Naive thymus-derived CD4-positive, alpha-beta T cell (primary cell): ENCODE results near the gene ANO1. TPM values are rescaled to one million over a fixed set of nuclear protein-coding genes. Genes with fewer than 3 reads are reported as not detected.
A peak's percentile ranks its signal among the peaks of the same experiment; 100 is the strongest.

Source experiments
- ATAC-seq: fragments of 150-1000 bp; cut with Tn5 transposase; 2 replicates; pipeline ENCODE4 v1.10.0; 2021; ENCODE audit warnings: mild to moderate bottlenecking, moderate library complexity
- CTCF ChIA-PET: fragments of 350-600 bp; sonication (Branson Sonifier 250); formaldehyde crosslinking; loops from one replicate; lab custom pipeline; 2021; ENCODE audit warnings: antibody characterized with exemption; lab: Charles Lee
- POLR2A ChIA-PET: fragments of 350-600 bp; sonication (Branson Sonifier 250); formaldehyde crosslinking; loops from one replicate; lab custom pipeline; 2021; ENCODE audit warnings: antibody characterized with exemption, inconsistent platforms; lab: Charles Lee
- DNase-seq, 9 donors: peaks; one replicate each; pipeline versions ENCODE4 v3.0.0 to v3.0.0-alpha.2; 2020 to 2022; ENCODE audit warnings: mixed read lengths in 1 of 9
- H3K27ac ChIP-seq: one replicate; pipeline ENCODE4 v1.7.0; 2013; ENCODE audit warnings: mild to moderate bottlenecking, low read depth, low read length, moderate library complexity
- H3K27me3 ChIP-seq, 2 donors: one replicate each; pipeline ENCODE4 v1.7.0; 2013; ENCODE audit warnings: low read length in 2 of 2, mild to moderate bottlenecking in 2 of 2, moderate library complexity in 2 of 2; ENCODE audit not compliant: control insufficient read depth in 2 of 2, insufficient read depth in 2 of 2
- H3K36me3 ChIP-seq, 3 experiments: 1 replicate in 2 of 3; 2 replicates in 1 of 3; pipeline ENCODE4 v1.7.0; 2013; ENCODE audit warnings: low read length in 3 of 3, mild to moderate bottlenecking in 3 of 3, moderate library complexity in 1 of 3; ENCODE audit not compliant: insufficient read depth in 3 of 3, control insufficient read depth in 2 of 3
- H3K4me1 ChIP-seq, 2 donors: one replicate each; pipeline ENCODE4 v1.7.0; 2013; ENCODE audit warnings: low read length in 2 of 2, mild to moderate bottlenecking in 2 of 2, moderate library complexity in 1 of 2; ENCODE audit not compliant: control insufficient read depth in 2 of 2, insufficient read depth in 2 of 2
- H3K4me3 ChIP-seq: 2 replicates; pipeline ENCODE4 v1.7.0; 2013; ENCODE audit warnings: mild to moderate bottlenecking, low read length
- H3K9me3 ChIP-seq, 3 experiments: 1 replicate in 2 of 3; 2 replicates in 1 of 3; pipeline ENCODE4 v1.7.0; 2013; ENCODE audit warnings: low read length in 3 of 3; ENCODE audit not compliant: control insufficient read depth in 2 of 3
- H3K27ac Mint-ChIP-seq, 9 donors: one replicate each; pipeline ENCODE4 v1.8.0; 2020 to 2022; ENCODE audit warnings: mixed read lengths in 9 of 9, mild to moderate bottlenecking in 8 of 9, moderate library complexity in 5 of 9, inconsistent platforms in 2 of 9
- H3K27me3 Mint-ChIP-seq, 5 donors: one replicate each; pipeline ENCODE4 v1.8.0; 2021 to 2022; ENCODE audit warnings: mixed read lengths in 5 of 5, mild to moderate bottlenecking in 1 of 5
- H3K36me3 Mint-ChIP-seq, 5 donors: one replicate each; pipeline ENCODE4 v1.8.0; 2020 to 2022; ENCODE audit warnings: mixed read lengths in 5 of 5, mild to moderate bottlenecking in 3 of 5, inconsistent platforms in 1 of 5
- H3K4me1 Mint-ChIP-seq, 7 donors: one replicate each; pipeline ENCODE4 v1.8.0; 2020 to 2022; ENCODE audit warnings: mixed read lengths in 7 of 7, mild to moderate bottlenecking in 3 of 7, inconsistent platforms in 1 of 7
- H3K4me3 Mint-ChIP-seq, 10 donors: one replicate each; pipeline ENCODE4 v1.8.0; 2020 to 2022; ENCODE audit warnings: mild to moderate bottlenecking in 10 of 10, mixed read lengths in 10 of 10, moderate library complexity in 6 of 10, inconsistent platforms in 2 of 10
- H3K9me3 Mint-ChIP-seq, 11 donors: one replicate each; pipeline ENCODE4 v1.8.0; 2020 to 2022; ENCODE audit warnings: mixed read lengths in 11 of 11, mild to moderate bottlenecking in 4 of 11, inconsistent platforms in 1 of 11, moderate library complexity in 1 of 11
- intact Hi-C, 2 donors: fragments of 100-400 bp; cut with micrococcal nuclease; formaldehyde crosslinking; loops; one replicate each; pipeline ENCODE4 v1.15.1; 2023
- polyA plus RNA-seq, 2 donors: library from polyadenylated mRNA; unstranded; fragments of 300-500 nt; fragmentation: Illumina TruSeq; gene quantifications; one replicate each; pipeline ENCODE4 v1.2.3, GENCODE V29; 2021
- total RNA-seq, 6 experiments: library from RNA in 5 of 6; stranded (reverse) in 5 of 6; gene quantifications; 1 replicate in 5 of 6; 2 replicates in 1 of 6; pipeline ENCODE4 v1.2.3 and lab custom pipeline; 2021 to 2026

The ANO1 gene
- total and polyA plus RNA-seq, 7 experiments from 2014 or later = not detected

DNA sequence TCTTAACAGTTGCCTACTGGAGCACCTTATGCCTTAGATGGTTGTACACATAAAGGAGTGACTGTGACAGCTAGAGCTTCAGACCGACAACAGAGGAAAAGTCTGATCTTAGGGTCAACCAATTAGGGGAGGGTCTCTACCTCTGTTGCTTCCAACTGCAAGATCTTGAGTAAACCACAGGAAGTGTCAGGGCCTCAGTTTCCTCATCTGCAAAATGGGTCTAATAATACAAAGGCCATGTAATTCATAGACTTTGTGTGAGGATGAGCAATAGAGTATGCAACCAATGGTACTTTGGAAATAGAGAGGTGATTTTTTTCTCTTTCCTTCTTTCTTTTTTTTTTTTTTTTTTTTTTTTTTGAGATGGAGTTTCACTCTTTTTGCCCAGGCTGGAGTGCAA lies 16.4 kb upstream of the ANO1 start:
- H3K9me3 Mint-ChIP-seq = peaks cover 0 to 11% (median 4%) of the 10 kb centered on the region in 11 donors
- no peak overlapping the region for H3K4me3 Mint-ChIP-seq
- intact Hi-C loops = no loop called here
- ChIA-PET POLR2A (no interaction called here), CTCF (no interaction called here)
- Histone ChIP-seq H3K4me1 (no peaks in the 10 kb centered on the region), H3K9me3 (no peaks in the 10 kb centered on the region), H3K27me3 (no peaks in the 10 kb centered on the region), H3K4me3 (no peak overlapping the region), H3K27ac (no peak overlapping the region), H3K36me3 (no peaks in the 10 kb centered on the region)
- H3K27me3 Mint-ChIP-seq = peaks cover 4 to 31% (median 22%) of the 10 kb centered on the region in 5 donors
- DNase-seq (no peak), ATAC-seq (no peak)
- H3K27ac Mint-ChIP-seq = no peak overlapping the region
- H3K36me3 Mint-ChIP-seq = peaks cover 0 to 6% (median 0%) of the 10 kb centered on the region in 5 donors
- H3K4me1 Mint-ChIP-seq = no peaks in the 10 kb centered on the region

DNA sequence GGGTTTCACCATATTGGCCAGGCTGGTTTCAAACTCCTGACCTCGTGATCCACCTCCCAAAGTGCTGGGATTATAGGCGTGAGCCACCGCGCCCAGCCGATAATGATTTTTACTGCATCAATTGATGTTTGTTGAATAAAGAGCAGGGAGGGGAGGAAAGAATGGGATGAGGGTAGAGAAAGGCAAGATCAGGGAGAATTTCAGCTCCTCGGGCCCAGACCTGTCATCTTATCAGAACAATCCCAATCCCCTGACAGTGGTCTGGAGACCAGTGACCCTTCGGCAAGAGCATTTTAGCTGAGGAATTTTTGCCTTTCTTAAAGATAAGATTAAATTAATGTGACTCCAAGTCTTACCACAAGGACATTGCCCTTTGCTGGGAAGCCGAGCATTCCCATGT lies 15.0 kb upstream of the ANO1 start:
- Histone ChIP-seq H3K36me3 (no peaks in the 10 kb centered on the region), H3K9me3 (no peaks in the 10 kb centered on the region), H3K4me1 (no peaks in the 10 kb centered on the region), H3K4me3 (no peak overlapping the region), H3K27ac (no peak overlapping the region), H3K27me3 (no peaks in the 10 kb centered on the region)
- no peaks in the 10 kb centered on the region for H3K36me3 Mint-ChIP-seq
- no peaks in the 10 kb centered on the region for H3K4me1 Mint-ChIP-seq
- peaks cover 0 to 2% (median 0%) of the 10 kb centered on the region in 11 donors for H3K9me3 Mint-ChIP-seq
- DNase-seq = no peak
- CTCF ChIA-PET = no interaction called here
- ATAC-seq = no peak
- H3K4me3 Mint-ChIP-seq = no peak overlapping the region
- peaks cover 0 to 30% (median 10%) of the 10 kb centered on the region in 5 donors for H3K27me3 Mint-ChIP-seq
- intact Hi-C loops = no loop called here
- POLR2A ChIA-PET = no interaction called here
- H3K27ac Mint-ChIP-seq = no peak overlapping the region

DNA sequence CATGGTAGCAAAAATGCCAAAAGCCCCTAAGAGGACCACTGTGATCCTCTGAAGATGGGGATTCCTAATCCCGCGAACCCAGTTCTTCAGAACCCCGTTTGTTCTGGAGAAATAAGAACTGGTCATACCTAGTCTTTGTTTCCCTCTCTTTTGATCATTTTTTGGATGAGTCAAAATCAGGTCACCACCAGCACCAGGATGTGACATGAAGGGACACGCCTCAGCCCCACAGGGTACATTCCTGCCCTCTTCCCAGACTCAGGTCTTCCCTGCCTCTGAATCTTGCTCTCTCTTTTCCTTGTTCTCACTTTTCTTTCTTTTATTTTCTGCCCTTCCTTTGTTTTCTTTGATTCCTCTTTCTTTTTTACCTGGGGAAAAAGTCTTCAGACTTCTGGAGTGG lies 14.6 kb upstream of the ANO1 start:
- peaks cover 4 to 31% (median 13%) of the 10 kb centered on the region in 5 donors for H3K27me3 Mint-ChIP-seq
- Histone ChIP-seq H3K4me1 (no peaks in the 10 kb centered on the region), H3K9me3 (no peaks in the 10 kb centered on the region), H3K36me3 (no peaks in the 10 kb centered on the region), H3K4me3 (no peak overlapping the region), H3K27ac (no peak overlapping the region), H3K27me3 (no peaks in the 10 kb centered on the region)
- ATAC-seq = no peak
- H3K27ac Mint-ChIP-seq = no peak overlapping the region
- CTCF ChIA-PET = no interaction called here
- intact Hi-C loops = no loop called here
- H3K4me1 Mint-ChIP-seq = no peaks in the 10 kb centered on the region
- H3K9me3 Mint-ChIP-seq = peaks cover 0 to 2% (median 0%) of the 10 kb centered on the region in 11 donors
- no peak for DNase-seq
- H3K4me3 Mint-ChIP-seq = no peak overlapping the region
- POLR2A ChIA-PET = no interaction called here
- H3K36me3 Mint-ChIP-seq = no peaks in the 10 kb centered on the region

DNA sequence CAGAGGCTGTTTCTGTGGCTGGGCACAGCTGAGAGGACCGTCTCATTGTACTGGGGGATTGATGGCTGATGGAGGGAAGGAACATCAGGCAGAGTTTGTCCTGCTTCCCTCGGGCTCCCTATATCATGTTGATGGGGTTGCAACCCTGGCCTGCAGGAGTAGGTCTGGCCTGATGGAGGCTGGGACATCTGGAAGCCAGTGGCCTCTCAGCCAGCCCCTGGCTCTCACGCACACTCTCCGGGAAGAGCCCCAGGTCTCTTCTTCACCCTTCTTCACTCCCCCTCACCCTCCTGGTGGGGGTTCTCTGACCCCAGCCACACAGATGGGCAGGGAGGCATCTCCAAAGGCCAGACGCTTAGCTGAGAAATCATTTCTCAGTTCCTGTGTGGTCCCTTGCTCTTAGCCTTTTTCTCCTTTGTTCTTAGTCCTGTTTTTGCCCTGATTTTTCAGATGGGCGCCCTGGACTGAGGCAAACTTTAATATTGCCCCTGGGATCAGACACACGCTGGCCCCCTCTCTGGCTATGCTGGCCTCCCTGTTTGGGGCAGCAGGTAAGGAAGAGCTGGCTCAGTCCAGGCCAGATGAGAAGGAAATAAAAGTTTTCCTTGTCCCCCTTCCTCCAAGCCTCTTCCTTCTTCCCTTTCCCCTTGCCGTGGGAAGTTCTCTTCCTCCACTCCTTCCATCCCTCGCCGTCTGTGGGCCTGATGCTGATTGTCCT lies 13.9 kb upstream of the ANO1 start:
- H3K9me3 ChIP-seq = no peaks in the 10 kb centered on the region
- H3K4me3 ChIP-seq = no peak overlapping the region
- Mint-ChIP-seq H3K27me3 (peaks cover 7 to 36% (median 13%) of the 10 kb centered on the region in 5 donors), H3K4me1 (no peaks in the 10 kb centered on the region), H3K27ac (peak overlapping the region in 1 of 9 donors; percentile 54), H3K9me3 (peaks cover 0 to 2% (median 0%) of the 10 kb centered on the region in 11 donors), H3K4me3 (peak overlapping the region in 1 of 10 donors; percentile 14), H3K36me3 (no peaks in the 10 kb centered on the region)
- intact Hi-C loops = no loop called here
- H3K27me3 ChIP-seq = no peaks in the 10 kb centered on the region
- CTCF ChIA-PET = no interaction called here
- H3K36me3 ChIP-seq = no peaks in the 10 kb centered on the region
- no peak for DNase-seq
- POLR2A ChIA-PET = no interaction called here
- no peaks in the 10 kb centered on the region for H3K4me1 ChIP-seq
- H3K27ac ChIP-seq = no peak overlapping the region
- ATAC-seq = no peak

DNA sequence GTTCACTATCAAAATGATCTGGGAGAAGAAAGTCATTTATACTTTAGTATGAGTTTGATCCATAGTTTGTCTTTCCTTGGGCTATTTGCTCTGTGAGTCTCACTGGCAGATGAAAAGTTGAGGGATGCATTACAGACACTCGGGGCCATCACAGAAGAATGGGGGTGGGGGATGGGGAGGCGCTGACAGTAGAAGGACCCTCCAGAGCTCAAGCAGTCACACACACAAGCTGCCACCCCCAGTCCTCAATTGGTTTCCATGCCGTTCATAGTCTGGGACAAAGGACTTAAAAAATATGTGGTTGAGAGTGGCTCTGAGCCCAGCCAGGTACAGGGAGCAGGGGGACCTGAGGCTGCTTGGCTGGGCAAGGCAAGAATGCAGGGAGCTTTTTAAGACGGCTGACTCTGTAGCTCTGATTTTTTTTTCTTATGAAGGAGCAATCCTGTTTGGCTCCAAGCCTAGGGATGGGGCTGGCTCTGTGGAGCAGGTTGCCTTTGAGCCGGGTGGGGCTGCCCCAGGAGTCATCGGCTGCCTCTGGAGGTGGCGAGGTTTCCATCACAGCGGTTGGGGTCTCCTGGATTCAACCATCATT lies 13.3 kb upstream of the ANO1 start:
- Histone ChIP-seq H3K27me3 (no peaks in the 10 kb centered on the region), H3K27ac (no peak overlapping the region), H3K36me3 (no peaks in the 10 kb centered on the region), H3K4me3 (no peak overlapping the region), H3K9me3 (no peaks in the 10 kb centered on the region), H3K4me1 (no peaks in the 10 kb centered on the region)
- ChIA-PET CTCF (no interaction called here), POLR2A (no interaction called here)
- Mint-ChIP-seq H3K4me1 (no peaks in the 10 kb centered on the region), H3K36me3 (no peaks in the 10 kb centered on the region), H3K27ac (no peak overlapping the region), H3K27me3 (peaks cover 10 to 41% (median 19%) of the 10 kb centered on the region in 5 donors), H3K9me3 (peaks cover 0 to 2% (median 0%) of the 10 kb centered on the region in 11 donors), H3K4me3 (no peak overlapping the region)
- no peak for DNase-seq
- ATAC-seq = no peak
- intact Hi-C loops = no loop called here

DNA sequence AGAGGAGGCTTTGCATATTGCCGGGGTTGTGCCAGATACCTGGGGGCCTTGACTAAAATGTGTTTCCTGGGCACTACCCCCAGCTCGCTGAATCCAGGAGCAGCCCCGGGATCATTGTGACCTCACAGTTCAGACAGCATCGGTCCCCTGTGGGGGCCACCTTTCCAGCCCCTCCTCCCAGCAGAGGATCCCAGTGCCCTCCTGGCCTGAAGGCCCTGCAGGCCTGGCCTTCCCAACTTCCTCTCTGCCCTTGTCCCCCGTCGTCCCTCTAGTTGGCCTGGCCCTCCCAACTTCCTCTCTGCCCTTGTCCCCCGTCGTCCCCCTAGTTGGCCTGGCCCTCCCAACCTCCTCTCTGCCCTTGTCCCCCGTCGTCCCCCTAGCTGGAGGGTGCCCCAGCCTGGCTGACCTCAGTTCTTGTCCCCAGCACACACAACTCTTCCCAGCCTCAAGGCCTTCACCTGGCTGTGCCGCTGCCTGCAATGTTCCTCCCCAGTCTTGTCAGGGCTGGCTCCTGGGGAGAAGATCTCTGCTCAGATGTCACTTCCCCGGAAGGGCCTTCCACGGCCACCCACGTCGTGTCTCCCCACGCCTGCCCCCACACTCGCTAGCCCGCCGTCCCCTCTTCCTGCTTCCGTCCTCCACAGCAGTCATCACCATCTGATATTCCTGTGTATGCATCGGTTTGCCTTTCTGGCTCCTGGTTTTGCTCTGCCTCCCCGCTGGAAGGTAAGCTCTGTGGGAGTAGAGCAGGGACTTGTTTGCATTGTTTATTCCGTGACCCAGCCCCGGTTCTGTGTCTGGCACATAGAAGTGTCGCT lies 12.6 kb upstream of the ANO1 start:
- no peak for DNase-seq
- H3K4me3 ChIP-seq = no peak overlapping the region
- Mint-ChIP-seq H3K4me1 (no peaks in the 10 kb centered on the region), H3K27me3 (peaks cover 10 to 48% (median 26%) of the 10 kb centered on the region in 5 donors), H3K27ac (no peak overlapping the region), H3K9me3 (peaks cover 0 to 2% (median 0%) of the 10 kb centered on the region in 11 donors), H3K4me3 (no peak overlapping the region), H3K36me3 (no peaks in the 10 kb centered on the region)
- H3K9me3 ChIP-seq = no peaks in the 10 kb centered on the region
- intact Hi-C loops = no loop called here
- CTCF ChIA-PET = no interaction called here
- H3K36me3 ChIP-seq = no peaks in the 10 kb centered on the region
- POLR2A ChIA-PET = no interaction called here
- H3K4me1 ChIP-seq = no peaks in the 10 kb centered on the region
- ATAC-seq = no peak
- H3K27me3 ChIP-seq = no peaks in the 10 kb centered on the region
- no peak overlapping the region for H3K27ac ChIP-seq
